Endometrium (tissue), 2 donors: ENCODE measurements around the gene PISD.
"Not testable (repeated sequence)": the region's sequence is repeated elsewhere in the genome, so short reads cannot be mapped to it uniquely, and the experiment has no call there.

Experiments used
- FAIRE-seq: peaks from 2 replicates; lab custom pipeline; 2012; peaks lifted over from hg19 to GRCh38; lab: Jason Lieb, UNC
- donor health status: control.
- donor health status: control.

PISD gene

DNA sequence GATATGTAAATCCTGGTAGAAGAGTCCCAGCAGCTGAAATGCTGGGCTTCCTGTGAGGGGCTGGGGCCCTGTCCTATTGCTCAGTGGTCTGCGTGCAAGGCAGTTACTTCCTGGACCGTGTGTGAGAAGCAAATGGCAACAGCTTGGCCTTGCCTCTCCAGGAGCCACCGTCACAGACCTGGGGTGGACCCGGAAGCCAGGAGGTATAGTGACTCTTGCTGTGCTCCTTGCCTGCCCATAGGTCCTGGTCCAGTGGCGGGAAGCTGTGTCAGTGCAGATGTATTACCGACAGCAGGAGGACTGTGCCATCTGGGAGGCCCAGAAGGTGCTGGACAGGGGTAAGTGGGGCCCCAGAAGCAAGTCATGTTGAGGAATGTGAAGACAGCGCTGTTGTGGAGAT, 54.3 kb downstream of the PISD start:
- FAIRE-seq: no peak

DNA sequence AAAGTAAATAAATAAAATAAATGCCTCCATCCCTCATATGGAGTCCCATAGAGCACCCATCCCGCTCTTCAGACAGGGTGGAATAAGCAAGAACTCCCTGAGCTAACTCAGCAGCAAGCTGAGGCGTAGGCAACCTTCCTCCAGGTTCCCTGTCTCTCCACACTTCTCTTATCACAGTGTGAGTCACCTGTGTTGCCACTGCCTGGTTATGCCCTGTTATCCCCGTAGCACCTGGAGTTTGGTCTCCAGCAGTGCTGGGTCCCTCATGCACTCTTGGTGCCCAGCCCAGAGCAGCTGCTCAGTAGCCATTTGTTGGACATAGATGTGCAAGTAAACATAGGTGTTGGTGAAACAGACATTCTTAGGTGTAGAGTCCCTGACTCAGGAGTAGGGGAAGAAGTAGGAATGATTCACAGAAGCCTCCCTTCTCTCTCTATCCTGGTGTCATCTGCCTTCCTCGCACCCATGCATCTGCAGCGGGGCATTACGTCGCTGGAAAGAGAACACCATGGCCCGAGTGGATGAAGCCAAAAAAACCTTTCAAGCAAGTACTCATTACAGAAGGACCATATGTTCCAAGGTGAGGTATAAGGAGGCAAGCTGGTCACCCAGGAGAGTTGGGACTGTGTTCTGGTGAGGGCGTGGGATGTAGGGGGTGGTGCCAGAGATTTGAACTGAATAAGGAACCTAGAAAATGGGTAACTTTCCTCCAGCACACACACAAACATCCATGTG, 56.0 kb downstream of the PISD start:
- FAIRE-seq: no peak

DNA sequence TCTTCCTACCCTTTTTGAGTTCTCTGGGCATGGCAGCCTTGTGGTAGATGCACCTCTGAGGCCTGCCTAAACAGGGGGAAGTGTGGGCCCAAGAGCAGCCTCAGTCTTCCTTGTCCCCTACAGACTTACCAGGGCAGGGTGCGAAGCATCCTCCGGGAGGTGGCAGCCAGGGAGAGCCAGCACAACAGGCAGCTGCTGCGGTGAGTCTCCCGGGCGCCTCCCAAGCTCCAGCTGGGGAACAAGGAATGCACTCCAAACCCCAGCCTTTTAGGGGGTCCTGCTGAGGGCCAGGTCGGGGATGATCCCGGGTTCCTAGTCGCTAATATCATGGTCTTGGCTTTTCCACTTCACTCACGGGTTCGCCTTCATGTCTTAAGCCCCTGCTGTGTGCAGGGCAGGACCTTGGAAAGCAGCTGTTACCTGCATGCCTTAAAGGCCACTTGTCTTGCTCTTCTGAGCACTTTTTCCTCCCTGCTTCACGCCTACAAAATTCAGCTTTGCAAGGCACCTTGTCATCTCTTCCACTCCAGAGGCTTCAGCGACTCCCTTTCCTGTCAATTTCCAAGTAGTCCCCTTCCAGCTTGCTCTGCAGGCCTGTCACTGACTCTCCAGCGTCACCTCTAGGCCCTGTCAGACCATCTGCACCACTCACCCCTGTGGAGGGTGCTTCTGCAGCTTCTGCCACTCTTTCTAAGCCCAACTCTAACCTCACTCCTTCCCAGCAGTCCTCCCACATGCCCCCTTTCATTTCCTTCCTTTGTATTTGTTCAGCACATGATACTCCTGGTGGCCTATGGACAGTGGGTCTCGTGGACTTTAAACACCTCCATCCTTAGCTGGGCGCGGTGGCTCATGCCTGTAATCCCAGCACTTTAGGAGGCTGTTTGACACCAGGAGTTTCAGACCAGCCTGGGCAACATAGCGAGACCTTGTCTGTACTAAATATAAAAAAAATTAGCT, 57.0 kb downstream of the PISD start:
- no peak for FAIRE-seq

GRCh38 chr22:31604137-31604705, 57.8 kb downstream of the PISD start:
- no peak for FAIRE-seq

DNA sequence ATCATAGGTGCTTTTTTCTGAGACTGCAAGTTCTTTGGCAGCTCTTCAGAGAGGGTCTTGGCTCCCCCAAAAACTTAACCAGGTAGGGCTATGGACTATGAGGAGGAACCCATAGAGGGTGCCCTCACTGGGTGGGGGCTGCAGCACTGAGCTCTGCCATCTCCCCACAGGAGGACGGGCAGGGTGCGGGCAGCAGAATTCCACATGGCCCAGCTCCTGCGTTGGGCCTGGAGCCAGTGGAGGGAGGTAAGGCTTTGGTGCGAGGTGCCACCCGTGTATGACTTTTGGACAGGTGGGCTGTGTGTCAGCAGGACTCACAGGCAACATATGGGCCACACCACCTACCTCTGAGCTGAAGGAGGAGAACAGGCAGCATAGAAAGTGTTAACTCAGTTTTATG, 58.4 kb downstream of the PISD start:
- FAIRE-seq: no peak

GRCh38 chr22:31603081-31603525, 58.9 kb downstream of the PISD start:
- no peak for FAIRE-seq

DNA sequence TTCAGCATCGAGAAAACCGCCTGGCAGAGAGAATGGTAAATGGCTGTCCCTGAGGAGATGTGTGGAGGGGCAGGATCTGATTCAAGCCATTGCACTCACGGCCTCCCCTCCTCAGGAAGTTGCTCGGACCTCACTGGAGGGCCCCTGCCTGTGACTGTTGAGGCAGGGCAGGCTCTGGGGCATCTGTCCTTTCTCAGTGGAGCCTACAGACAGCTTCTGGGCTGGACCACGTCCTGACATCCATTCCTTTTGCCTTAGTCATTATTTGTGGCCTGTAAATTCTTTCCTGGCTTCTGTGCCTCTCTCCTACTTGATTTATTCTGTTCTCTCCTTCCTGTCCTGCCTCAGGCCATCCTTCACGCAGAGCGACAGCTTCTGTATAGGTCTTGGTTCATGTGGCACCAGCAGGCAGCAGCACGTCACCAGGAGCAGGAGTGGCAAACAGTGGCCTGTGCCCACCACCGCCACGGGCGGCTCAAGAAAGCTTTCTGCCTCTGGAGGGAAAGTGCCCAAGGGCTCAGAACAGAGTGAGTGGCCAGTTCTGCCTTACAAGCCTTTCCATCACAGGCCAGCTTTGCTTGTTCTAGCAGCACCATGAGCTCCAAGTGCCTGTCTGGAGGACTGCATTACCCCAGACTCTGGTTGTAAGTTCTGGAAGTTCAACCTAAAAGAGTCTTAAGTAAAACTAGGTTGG, 59.6 kb downstream of the PISD start:
- no peak for FAIRE-seq

GRCh38 chr22:31595271-31595670, 66.7 kb downstream of the PISD start:
- FAIRE-seq: no peak

DNA sequence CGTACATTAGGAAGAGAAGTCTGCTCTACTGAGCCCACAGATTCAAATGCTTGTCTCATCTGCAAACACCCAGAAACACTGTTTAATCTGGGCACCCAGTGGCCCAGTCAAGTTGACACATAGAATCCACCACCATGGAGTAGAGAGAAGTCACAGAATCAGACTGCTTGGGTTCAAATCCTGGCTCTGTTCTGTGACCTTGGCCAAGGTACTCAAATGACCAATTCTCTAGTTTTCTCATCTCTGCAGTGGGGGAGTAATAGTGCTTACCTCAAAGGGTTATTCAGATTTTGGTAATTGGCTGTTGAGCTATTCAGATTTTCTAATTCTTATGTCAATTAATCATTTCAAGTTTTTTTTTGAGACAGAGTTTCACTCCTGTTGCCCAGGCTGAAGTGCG, 71.9 kb downstream of the PISD start:
- not testable (repeated sequence) for FAIRE-seq

DNA sequence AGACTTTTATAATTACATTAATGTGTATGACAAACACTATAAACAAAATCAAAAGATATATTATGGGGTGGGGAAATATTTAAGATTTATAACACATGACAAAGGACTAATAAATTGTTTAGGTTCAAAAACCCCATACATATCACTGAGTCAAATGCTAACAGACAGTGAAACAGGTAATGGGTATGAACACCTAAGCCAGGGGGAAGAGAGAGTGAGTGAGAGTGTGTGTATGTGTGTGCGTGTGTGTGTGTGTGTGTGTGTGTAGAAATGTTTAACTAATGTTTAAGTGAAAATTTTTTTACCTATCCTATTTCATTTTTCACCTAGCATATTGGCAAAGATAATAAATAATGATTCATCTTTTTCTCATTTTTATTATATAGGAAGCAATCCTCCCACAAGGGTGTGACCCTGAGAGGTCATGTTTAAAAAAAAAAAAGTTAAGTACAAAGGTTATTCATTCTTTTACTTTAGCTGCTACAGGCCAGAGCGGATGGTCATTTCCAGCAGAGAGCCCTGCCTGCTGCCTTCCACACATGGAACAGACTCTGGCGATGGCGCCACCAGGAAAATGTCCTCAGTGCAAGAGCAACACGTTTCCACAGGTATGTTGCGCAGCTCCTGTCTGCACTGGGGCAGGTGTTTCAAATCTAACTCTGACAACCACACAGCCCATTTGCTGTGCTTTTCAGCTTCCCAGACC, 72.9 kb downstream of the PISD start:
- no peak for FAIRE-seq

DNA sequence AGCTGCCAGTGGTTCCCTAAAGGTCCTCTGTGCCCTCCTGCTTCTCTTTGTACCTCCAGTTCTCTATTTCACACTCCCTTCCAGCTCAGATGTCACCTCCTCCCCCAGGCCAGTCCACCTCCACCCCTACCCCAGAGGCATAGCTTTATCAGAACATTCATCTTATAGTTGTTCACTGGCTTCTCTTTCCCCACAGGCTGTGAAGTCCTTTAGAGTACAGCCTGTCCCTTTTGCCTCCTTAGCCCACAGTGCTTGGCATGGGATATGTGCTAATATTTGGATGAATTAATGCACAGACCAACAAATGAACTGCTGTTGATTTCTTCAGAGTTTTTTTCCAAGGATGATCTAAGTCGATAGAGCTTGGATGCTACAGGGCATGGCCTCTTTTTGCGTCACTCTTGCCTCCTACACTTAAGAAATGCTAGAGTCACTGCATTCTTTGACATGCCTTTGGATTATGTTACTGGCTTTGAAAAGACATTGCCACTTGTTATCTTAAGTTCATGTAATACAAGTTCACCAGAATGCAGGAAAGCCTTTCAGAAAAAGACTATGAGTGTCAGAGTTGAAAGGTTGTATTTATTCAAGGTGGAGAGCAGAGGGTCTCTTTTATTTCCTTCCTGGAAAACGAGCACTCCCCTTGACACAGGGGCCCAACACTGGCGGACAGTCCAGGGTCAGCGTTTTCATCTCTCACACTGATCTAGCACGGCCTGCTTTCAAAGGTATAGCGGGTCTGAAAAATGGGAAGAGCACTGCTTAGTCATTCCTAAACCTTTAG, 75.7 kb downstream of the PISD start:
- FAIRE-seq: no peak

- no peak for FAIRE-seq
Observed at GRCh38 chr22:31585161-31585859, 76.7 kb downstream of the PISD start.

DNA sequence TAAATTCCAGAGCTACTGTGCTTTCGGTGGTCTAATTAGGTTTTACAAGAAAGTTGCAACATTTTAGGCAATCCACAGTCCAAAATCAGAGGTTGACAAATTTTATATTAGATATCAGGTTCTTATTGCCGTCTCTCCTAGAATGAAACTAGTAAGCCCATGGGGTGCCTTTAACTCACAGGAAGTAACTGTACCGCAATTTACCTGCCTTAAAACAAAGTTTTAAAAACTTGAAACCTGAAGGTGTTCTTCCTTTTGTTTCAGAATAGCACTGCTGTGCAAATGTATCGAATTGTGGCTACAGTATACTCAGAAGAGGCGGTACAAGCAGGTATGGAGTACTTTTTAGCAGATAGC, 77.2 kb downstream of the PISD start:
- no peak for FAIRE-seq

DNA sequence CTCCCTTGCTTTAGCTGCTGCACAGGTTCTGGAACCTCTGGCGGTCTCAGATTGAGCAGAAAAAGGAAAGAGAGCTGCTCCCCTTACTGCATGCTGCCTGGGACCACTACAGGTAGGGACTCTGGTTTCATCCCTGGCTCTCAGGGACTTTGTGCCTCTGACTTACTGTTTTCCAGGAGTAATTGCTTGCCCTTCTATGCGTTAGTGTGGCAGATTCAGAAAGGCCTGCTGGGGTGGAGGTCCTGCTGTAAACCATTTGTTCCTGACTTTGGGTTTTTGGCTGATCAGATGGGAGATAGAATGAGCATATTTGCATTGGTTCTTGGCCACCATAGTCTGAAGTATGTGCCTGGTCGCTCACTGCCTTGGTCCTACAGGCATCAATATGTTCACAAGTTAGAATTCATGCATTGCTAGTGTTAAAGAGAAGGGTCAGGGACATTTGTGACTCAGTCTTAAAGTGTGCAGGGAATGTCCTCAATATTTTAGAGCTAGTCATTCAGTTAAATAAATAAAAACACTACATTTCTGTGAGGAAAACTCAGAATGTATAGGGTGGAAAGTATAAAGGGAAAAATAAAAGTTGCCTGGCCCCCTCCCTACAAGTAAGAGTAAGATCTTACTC, 78.0 kb downstream of the PISD start:
- FAIRE-seq: no peak

DNA sequence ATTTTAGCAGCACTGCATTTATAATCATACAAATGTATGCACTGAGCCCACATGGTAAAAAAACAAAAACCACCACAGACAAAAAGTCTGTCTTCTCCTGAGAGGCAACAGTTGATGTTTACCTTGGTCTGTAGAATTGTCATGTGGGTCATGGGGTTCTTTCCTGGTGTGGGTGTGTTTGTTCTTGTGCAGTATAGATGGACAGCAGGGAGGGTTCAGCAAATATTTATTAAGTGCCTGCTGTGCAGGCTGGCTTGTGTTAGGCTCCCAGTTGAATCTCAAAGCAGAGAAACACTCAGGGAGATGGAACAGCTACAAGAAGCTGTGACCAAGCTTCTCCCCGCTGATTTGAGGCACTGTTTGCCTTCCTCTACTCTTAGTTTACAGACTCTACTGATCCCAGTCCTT, 82.2 kb downstream of the PISD start:
- FAIRE-seq: no peak

DNA sequence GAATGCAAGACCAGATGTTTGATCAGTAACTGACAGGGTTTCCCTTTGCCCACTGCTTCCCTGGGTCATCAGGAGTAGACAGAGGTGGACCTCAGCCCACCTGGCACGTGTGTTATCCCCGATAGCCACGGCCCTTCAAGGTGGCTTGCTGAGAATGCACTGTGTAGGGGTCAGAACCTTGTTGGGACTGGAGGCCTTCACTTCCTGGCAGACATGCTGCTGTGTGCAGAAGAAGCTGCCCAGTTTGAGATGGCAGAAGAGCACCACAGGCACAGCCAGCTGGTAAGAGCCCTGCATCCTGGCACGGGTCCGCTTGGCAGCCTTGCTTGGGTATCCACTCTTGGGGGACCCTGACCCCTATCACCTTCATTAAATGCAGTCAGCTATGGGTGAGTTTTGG, 83.8 kb downstream of the PISD start:
- no peak for FAIRE-seq

DNA sequence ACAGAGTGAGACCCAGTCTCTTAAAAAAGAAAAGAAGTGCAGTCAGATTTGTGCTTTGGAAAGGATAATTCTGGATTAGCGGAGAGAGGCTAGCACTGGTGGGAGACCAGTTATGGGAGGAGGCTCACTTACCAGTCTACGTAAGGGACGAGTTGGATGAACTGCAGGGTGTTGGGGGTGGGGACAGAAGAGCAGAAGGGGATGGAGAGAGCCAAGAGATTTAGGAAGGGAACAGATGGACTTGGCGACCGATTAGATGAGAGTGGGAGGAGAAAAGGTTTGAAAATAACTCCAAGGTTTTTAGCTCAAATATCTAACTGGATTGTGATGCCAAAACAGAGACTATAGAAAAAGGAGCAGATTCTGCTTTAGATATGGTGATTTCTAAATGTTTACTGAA, 84.3 kb downstream of the PISD start:
- no peak for FAIRE-seq

- FAIRE-seq: no peak
Observed at GRCh38 chr22:31575190-31575589, 86.8 kb downstream of the PISD start.

- FAIRE-seq: no peak
Observed at GRCh38 chr22:31574055-31574670, 87.9 kb downstream of the PISD start.
